GM18909 (cell line): Measurements from ENCODE around the gene GPD2.
"Not testable (repeated sequence)": the region's sequence is repeated elsewhere in the genome, so short reads cannot be mapped to it uniquely, and the experiment has no call there.

ENCODE experiments used
- ATAC-seq: cut with Tn5 transposase; IDR thresholded peaks from one replicate; pipeline ENCODE4 v1.9.1; 2021; ENCODE audit warnings: mild to moderate bottlenecking; ENCODE audit not compliant: unreplicated experiment, poor library complexity

The GPD2 gene

DNA sequence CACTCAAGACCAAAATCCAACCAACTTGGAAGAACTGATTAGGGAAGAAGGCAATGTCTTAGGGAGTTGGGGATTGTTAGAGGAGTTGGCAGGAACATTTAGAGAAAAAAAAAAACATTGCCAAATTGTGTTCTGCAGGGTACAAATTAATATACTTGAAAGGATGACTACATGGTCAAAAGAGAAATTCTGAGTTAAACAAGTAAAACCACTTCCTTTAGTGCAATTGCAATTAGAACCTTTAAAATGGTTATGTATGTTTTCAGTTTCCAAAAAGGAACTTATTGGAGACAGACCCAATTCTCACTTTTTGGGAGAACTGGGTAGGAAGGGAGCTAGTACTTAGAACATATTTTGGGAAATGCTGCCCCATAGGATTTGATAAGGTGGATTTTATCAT, 137.9 kb downstream of the GPD2 start:
- ATAC-seq, result no peak

DNA sequence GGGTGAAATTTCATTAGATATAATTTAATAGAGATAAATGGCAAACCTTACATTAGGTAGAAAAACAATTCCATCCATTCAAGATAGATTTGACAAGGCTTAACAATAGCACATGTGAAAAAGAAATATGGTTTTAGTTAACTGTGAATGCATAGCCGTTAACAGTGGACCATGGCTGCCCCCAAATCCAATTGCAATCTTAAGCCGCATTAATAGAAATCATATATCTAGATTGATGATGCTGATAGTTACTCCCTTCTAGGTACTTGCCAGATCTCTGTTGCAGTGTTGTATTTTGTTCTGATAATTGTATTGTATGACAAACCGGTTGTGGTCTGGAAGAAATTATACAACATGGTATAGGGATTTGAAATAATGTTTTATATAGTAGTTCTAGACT, 139.8 kb downstream of the GPD2 start:
- no peak for ATAC-seq

DNA sequence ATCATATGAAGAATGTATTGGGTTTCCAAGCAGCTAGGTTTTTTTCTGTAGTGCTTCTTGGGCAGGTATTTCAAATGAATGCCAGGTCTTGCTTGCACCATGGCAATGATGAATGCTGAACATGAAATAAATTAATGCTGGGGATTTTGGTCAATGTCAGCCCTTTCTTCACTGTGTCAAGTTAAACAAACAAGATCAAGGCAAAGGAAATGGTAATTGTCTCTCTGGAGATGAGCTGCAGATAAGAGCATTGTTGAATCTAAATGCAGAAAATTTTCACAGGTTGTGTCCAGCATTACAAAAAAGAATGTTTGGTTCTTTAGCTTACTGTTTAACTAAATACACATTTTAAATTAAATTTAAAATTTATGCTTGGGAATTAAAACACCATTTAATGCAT, 144.3 kb downstream of the GPD2 start:
- ATAC-seq, result no peak

DNA sequence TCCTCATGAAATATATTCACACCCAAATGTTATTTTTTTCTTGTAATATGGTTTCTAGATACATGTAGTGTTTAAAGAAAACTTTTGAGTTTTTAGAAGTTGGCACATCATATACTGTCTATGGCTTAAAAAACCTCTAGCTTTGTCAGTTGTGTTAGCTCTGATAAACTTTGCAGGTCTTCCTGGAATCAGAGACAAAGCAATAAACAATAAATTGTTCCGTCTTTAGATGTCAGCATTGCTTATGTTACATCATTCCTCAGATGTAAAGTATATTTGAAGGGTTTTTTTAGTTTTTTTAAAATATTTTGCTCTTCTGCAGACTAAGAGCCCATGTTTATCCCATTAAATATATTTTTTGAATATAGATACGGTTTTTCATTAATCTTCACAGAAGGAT, 145.1 kb downstream of the GPD2 start:
- ATAC-seq, result no peak

DNA sequence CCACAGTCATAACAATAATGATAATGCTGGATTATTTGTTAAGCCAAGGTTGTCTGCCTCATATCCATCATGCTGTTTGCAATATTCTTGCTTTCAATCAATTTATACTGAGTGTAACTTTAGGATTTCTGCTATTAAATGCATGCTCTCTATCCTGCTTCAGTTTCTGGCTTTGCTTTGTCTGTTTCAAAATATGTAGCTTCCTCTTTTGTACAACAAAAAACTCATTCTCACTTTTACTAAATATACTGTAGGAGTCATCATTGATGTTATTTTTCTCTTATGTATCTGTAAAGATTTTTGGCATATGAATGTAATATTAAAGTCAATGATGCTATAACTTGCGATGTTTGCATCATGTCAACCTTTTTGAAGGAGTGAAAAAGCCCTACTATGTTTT, 149.3 kb downstream of the GPD2 start:
- ATAC-seq, result no peak

DNA sequence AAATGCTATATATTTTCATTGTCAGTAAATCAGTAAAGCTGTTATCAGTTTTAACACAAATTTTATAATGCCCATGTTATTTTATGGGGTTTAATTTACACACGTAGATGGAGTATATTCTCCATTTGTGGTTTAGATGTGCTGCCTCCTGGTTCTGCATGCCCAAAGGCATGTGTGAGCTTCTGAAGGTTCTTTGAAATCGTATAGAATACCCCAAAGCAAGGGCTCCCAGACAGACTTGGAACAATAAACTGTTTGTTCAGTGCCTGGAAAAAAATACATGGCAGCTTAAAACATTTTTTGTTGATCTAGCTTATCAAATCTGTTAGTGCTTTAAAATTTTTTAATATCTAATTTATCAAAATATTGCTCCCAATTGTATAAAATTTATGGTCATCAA, 150.4 kb downstream of the GPD2 start:
- no peak for ATAC-seq

DNA sequence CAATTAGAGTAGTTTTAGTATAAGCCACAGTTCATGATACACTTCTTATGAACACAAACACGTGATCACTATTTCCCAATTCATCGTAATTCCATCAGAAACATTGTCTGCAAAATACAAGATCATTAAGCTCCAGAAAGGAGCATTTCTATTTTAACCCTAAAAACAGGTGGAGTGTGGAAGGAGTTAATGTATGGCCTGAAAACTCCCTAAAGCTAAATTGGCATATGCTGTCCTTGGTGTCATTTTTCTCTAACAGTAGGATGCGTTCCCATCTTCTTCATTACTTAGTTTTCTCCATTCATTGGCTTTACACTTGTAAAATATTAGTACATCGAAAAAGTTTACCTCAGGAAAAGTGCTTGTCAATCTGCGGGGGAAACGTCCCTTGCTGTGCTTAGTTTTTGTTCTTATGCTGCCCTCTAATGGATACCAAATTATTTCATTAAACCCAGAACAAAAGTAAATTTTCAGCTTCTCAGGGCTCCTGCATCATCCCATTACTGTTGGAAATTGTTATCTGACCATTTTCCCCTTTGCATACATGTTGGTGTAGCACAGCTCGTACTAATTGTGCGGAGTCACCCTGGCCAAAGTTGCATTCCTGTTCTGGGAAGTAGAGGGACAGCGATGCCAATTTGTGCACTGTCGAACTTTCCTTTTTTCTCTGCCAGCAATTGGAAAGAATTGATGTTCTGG, 153.4 kb downstream of the GPD2 start:
- ATAC-seq, result peak; percentile 73

DNA sequence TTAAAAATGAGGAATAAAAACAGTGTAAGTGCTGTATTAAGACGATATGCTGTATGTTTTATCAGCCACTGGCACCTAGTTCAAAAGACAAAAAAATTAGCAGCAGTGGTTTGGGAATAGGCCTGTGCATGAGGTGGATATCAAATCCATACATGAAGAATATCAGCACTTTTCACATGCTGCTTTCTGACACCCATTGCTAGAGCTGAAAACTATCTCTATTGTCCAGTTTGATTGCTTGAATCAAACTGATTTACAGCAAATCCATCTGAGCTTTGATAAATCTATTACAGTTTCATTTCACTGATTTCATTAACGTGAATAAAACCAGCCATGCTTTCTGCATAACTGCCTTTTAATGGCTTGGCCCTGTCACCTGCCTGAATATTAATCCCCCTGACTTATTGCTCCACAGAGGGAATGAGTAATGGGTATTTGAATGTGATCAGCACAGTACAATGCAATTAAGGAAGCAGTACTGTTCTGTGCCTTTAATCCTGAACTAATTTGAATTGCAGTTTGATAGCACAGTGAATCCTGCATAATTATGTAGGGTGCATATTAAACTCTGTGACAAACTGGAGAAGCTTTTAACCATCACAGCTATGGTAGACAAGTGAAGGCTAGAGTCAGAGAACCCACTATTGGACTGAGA, 154.0 kb downstream of the GPD2 start:
- ATAC-seq, result no peak

DNA sequence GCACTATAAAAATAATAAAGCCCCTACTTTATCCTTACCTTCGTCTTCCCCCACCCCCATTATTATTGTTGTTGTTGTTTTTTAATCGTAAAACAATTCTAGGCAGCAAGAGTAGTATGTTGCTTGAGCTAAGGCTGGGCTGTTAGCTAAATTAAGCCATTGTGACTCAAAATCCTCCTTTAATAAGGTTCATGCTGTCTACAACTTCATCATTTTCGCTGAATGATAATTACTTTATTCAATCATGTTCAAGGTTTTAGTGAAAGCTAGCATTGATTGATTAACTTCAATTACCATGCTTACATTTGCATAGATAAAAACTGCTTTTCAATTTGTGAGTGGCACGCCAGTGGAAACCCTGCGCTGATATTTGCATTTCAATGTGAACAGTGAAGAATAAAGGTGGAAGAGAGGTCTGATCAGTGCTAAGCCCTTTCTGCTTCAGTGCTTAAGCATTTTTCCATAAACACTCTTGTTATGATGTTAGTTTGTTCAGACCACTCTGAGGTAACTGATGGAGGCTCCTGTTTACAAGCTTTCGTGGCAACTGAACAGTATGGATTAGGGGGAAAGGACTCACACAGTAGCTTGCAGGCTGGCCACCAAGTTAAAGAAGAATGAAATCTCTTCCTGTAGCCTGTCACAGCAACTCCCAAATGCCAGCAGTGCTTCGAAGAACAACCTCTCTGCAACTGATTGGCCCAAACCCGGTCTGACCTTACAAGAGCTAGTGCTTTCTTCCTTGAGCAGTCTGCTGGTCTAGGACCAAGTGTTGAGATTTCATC, 156.8 kb downstream of the GPD2 start:
- no peak for ATAC-seq

DNA sequence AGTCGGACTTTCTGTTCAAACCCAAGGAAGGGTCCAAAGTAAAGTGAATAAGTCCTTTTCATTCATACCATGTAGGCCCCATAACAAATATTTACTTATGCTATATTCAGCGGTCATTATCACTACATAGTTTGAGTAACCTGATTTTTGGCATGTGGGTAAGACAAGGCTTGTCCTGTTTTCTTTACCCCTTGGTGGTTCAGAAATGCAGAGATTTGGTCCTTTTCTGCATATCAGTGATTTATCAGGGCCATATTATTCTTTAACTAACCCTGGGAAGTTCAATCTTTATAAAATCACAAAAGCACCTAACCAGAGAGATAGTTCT, 157.4 kb downstream of the GPD2 start:
- no peak for ATAC-seq

DNA sequence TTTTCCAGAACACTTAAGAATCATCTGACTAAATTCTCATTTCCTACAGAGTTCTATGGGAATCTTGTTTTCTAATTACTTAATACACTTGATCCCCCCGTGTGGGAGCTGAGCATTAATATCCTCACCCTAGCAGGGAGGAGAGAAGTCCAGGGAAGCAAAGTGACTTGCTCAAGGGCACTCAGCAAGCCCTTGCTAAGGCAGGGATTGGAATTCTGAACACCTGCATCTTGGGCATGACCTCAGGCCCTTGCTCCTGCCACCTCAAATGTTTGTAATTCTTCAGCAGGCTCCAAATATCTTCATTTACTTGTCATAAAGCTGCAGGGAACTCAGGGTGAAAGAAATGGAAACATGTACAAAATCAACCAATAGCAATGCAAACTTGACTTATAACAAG, 162.4 kb downstream of the GPD2 start:
- no peak for ATAC-seq

DNA sequence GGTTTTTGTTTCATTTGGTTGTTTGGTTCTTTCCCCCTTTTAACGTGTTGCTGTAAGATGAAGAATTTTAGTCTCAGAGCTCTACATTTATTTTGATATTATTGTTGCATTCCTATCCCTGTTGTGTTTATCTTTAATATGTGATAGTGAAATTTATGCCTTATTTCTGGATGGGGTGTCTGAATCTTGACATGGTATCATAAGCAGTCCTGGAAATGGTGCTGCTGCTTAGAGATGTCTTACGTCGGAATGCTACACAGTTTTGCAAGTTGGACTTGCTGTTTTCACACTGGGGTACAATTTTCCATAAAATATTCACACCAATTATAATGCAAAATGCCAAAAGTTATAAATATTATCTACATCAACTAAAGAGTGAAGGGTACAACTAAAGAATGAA, 164.0 kb downstream of the GPD2 start:
- no peak for ATAC-seq

DNA sequence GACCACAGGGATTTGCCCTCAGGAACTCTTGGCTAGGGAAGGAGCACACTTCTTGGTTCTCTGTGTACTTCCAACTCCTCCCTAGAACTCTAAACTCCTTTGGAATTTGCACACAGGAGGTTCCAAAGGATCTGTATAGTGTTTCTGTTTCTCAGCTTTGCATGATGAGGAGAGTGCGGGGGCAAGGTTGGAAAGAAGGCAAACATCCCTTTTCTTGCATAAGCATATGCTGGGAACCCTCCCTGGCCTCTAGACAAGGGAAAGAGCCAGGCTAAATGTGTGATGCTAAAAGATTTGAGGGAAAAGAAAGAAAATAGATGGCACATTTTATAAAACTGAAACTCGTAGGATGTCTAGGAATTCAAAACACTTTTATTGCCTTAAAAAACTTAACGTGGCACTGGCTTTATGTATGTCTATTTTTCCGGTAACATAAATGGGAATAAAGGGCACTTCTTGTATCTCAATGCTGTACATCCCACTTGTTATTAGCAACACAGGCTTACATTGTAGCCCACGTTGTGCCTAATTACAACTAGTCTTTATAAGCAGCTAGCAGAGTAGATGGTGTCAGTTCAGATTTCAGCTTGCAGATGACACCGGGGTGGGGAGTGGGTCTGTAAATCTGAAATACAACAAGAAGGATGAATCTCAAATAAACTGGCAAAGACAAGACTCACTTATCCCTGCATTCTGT, 165.8 kb downstream of the GPD2 start:
- ATAC-seq, result no peak

DNA sequence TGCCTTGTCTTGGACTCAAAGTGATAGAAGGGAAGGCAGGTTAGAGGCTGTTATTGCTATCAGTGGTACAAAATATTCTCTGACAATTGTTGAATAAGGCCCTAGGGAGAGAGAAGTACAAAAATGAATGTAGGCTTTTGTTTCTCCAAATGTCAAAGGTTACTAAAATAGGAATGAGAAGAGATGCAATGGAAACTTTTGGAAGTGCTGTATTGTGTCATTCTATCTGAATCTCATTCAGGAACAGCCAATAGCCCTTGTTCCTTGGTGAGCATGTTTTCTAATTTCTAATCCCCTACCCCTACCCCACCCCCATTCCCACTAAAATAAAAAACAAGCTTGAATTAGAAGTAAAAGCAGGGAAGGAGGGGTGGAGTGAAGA, 166.4 kb downstream of the GPD2 start:
- no peak for ATAC-seq

DNA sequence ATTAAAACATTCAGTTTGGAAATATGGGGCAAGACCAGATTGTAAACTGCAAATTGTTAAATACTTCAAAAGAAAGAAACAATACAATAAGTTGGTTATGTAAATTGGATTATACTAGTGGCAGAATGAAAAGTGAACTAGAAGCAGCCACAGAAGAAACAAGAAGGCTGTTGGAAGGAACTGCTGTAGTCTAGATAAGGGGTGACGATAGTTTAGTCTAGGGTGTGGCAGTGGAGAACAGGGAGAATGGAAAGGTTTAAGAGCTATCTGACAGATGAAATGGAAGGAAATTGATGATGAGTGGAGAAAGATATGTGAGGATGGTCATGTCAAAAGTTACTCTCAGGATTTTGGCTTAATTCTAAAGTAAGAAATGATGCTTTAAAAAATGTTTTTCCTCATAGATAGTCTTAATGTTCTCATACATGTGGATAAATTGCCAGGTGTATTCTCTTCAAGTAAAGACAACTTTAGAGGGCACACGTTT, 179.7 kb downstream of the GPD2 start:
- no peak for ATAC-seq

DNA sequence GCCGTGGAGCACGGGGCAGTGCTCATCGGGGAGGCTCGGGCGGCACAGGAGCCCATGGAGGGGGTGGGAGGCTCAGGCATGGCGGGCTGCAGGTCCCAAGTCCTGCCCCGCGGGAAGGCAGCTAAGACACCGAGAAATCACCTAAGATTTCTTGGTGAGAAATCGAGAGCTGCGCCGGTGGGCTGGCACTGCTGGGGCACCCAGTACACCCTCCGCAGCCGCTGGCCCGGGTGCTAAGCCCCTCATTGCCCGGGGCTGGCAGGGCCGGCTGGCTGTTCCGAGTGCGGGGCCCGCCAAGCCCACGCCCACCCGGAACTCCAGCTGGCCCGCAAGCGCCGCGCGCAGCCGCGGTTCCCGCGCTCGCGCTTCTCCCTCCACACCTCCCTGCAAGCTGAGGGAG, 181.9 kb downstream of the GPD2 start:
- ATAC-seq, result not testable (repeated sequence)

DNA sequence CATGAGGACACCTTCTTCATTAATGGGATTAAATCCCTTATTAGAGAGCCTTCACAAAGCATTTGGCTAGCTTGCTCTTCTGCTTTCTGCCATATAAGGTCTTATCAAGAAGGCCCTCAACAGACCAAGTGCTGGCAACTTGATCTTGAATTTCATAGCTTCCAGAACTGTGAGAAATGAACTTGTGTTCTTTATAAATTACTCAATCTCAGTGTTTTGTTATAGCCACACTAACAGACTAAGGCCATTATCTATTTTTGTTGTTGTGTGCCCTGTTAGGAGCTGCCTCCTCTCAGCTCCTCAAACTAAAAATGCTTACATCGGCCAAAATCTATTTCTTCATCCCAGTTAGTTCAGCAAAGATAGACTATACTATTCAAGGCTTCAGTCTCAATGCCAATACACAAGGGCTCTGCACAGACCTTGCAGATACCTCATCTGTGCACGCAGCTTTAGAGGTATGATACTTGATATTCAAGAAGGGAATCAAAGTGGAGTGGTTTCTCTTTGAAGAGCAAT, 182.9 kb downstream of the GPD2 start:
- ATAC-seq, result no peak

DNA sequence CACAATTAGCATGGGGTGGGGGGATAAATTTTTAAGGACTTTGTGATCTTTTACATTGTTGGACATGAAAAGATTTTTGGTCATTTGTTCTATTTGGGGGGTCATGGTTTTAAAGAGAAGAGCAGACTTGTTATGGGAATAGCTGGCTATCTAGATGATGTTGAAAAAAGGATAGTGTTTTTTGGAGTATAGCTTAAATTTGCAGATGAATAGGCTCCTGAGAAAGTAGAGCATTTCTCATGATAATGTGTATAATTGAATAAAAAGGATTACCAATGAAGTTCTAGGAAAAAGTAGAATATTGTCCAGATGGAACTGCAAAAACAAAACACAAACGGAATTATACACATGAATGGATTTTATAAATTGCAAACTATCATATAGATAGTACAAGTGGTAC, 186.3 kb downstream of the GPD2 start:
- no peak for ATAC-seq

DNA sequence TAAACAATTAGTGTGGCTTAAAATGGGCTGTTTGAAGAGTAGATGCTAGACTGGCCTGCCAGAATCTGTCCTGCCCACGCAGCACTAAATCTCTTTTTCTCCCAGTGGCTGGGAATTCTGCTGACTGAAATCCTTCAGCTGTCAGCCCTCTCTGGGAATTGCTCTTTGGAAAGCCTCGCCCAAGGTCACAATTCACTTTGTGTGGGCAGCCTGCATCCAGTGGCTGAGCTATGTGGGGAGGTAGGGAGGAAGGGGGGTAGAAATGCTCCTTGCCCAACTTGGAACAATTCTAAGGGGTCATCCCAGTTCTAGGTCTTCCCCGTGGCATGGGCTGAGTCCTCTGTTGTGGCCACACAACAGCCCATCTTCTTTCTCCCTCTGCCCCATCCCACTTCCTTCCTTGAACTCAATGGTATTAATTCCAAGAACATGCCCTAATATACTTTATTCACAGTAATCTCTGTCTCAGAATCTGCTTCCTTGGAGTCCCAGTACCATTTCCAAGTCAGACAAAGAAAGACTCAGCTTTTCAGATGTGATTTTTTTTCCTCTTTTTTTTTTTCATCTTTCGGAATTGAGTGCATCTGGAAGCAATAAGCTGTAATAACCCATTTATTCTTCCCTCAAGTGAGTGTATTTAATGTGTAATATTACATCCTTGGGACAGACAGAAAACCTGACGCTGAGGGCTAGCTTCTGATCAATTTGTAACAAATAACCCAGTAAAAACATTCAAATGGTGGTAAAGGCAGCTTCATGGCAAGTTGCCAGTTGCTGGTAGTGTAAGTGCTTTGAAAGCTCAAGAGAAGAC, 189.4 kb downstream of the GPD2 start:
- no peak for ATAC-seq

DNA sequence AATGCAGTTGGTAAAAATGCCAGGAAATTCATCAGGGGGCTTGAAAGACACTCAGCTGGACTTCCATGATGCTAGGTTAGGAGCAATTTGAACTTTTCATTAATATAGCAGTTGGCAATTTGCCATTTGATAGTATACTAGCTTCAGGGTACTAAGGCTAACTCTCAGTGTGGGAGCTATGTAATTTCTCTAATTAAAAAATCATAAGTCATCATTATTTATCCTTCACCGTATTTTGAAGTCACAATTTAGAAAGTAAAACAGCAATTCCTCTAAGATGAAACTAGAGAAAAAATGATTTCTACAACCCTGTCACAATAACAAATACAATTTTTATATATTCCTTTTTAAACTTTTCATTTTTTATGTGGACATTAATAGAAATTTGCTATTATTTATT, 190.8 kb downstream of the GPD2 start:
- ATAC-seq, result no peak
